Natural killer cell (primary cell): ENCODE results near the gene DPH3. TPM values are rescaled to one million over a fixed set of nuclear protein-coding genes. Genes with fewer than 3 reads are reported as not detected.

Source experiments
- ATAC-seq, 3 donors: fragments of 150-1000 bp in 2 of 3; fragments of 200-7000 bp in 1 of 3; cut with Tn5 transposase; 1 replicate in 1 of 3; 2 replicates in 2 of 3; pipeline ENCODE4 v1.10.0; 2021; ENCODE audit warnings: mild to moderate bottlenecking in 2 of 3, moderate library complexity in 2 of 3
- DNase-seq, 2 donors: peaks; one replicate each; pipeline versions ENCODE4 v3.0.0 to v3.0.0-alpha.2; 2013 to 2021; ENCODE audit warnings: mixed read lengths in 1 of 2
- H3K27ac ChIP-seq: one replicate; pipeline ENCODE4 v1.5.1; 2013; ENCODE audit warnings: mild to moderate bottlenecking, low read length
- H3K27me3 ChIP-seq: one replicate; pipeline ENCODE4 v1.6.1; 2013; ENCODE audit warnings: low read length; ENCODE audit not compliant: control insufficient read depth, insufficient read depth
- H3K36me3 ChIP-seq: one replicate; pipeline ENCODE4 v1.6.1; 2013; ENCODE audit warnings: low read length; ENCODE audit not compliant: control insufficient read depth, insufficient read depth
- H3K4me1 ChIP-seq: one replicate; pipeline ENCODE4 v1.6.1; 2013; ENCODE audit warnings: low read length; ENCODE audit not compliant: control insufficient read depth, insufficient read depth
- H3K4me3 ChIP-seq: one replicate; pipeline ENCODE4 v1.5.1; 2013; ENCODE audit warnings: low read length
- H3K9me3 ChIP-seq: one replicate; pipeline ENCODE4 v1.6.1; 2013; ENCODE audit warnings: low read length; ENCODE audit not compliant: control insufficient read depth, insufficient read depth
- H3K27ac Mint-ChIP-seq, 2 donors: one replicate each; pipeline ENCODE4 v1.8.0; 2022; ENCODE audit warnings: mild to moderate bottlenecking in 2 of 2, mixed read lengths in 2 of 2, moderate library complexity in 1 of 2
- H3K27me3 Mint-ChIP-seq, 2 donors: one replicate each; pipeline ENCODE4 v1.8.0; 2022; ENCODE audit warnings: low read depth in 2 of 2, mixed read lengths in 2 of 2
- H3K36me3 Mint-ChIP-seq: one replicate; pipeline ENCODE4 v1.8.0; 2022; ENCODE audit warnings: mixed read lengths
- H3K4me1 Mint-ChIP-seq, 2 donors: one replicate each; pipeline ENCODE4 v1.8.0; 2022; ENCODE audit warnings: mixed read lengths in 2 of 2
- H3K4me3 Mint-ChIP-seq: one replicate; pipeline ENCODE4 v1.8.0; 2022; ENCODE audit warnings: mild to moderate bottlenecking, moderate library complexity, mixed read lengths
- H3K9me3 Mint-ChIP-seq, 2 donors: one replicate each; pipeline ENCODE4 v1.8.0; 2022; ENCODE audit warnings: mixed read lengths in 2 of 2
- WGBS: methylation state at CpG from one replicate; pipeline ENCODE4 v1.1.7; 2013; ENCODE audit warnings: missing lambda C conversion rate; ENCODE audit not compliant: insufficient coverage; 5-methylcytosine and 5-hydroxymethylcytosine counted together
- intact Hi-C: fragments of 100-400 bp; cut with micrococcal nuclease; formaldehyde crosslinking; loops from one replicate; pipeline ENCODE4 v1.14.2; 2022
- total RNA-seq, 4 donors: library from RNA; stranded (reverse); fragments of 120-200 nt in 1 of 4; gene quantifications; one replicate each; pipeline versions ENCODE4 v1.2.3 to v1.2.4, GENCODE V29; 2013 to 2022
- TF ChIP-seq, protein P1 (sequence below): fragments of 200-600 bp; IDR thresholded peaks from one replicate; pipeline ENCODE4 v1.8.0; 2022; ENCODE audit warnings: antibody characterized with exemption

The DPH3 gene
- total RNA-seq, 3 donors from 2014 or later (not counting 1 experiment from before 2014, with no cell fraction given): 20.4 to 27.3 (median 22.8) TPM

- peaks cover 6% of the 10 kb centered on the region in 2 donors for H3K4me1 Mint-ChIP-seq
- TF ChIP-seq, protein P1, sequence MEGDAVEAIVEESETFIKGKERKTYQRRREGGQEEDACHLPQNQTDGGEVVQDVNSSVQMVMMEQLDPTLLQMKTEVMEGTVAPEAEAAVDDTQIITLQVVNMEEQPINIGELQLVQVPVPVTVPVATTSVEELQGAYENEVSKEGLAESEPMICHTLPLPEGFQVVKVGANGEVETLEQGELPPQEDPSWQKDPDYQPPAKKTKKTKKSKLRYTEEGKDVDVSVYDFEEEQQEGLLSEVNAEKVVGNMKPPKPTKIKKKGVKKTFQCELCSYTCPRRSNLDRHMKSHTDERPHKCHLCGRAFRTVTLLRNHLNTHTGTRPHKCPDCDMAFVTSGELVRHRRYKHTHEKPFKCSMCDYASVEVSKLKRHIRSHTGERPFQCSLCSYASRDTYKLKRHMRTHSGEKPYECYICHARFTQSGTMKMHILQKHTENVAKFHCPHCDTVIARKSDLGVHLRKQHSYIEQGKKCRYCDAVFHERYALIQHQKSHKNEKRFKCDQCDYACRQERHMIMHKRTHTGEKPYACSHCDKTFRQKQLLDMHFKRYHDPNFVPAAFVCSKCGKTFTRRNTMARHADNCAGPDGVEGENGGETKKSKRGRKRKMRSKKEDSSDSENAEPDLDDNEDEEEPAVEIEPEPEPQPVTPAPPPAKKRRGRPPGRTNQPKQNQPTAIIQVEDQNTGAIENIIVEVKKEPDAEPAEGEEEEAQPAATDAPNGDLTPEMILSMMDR: no peak
Measured at GRCh38 chr3:16260046-16260445, 4.7 kb downstream of the DPH3 start.

GRCh38 chr3:16258866-16259265, 5.9 kb downstream of the DPH3 start:
- no peak for DNase-seq
- Histone ChIP-seq H3K36me3 (peaks cover 27% of the 10 kb centered on the region), H3K27me3 (no peaks in the 10 kb centered on the region), H3K4me1 (peaks cover under 1% of the 10 kb centered on the region), H3K9me3 (no peaks in the 10 kb centered on the region), H3K4me3 (no peak overlapping the region), H3K27ac (no peak overlapping the region)
- no peaks in the 10 kb centered on the region for H3K27me3 Mint-ChIP-seq
- H3K36me3 Mint-ChIP-seq: peaks cover 6% of the 10 kb centered on the region
- H3K4me3 Mint-ChIP-seq: no peak overlapping the region
- TF ChIP-seq, protein P1: no peak
- 44% methylated on average over 1 of the region's 1 CpG for WGBS
- intact Hi-C loops: no loop called here
- no peak overlapping the region for H3K27ac Mint-ChIP-seq
- no peak for ATAC-seq
- no peaks in the 10 kb centered on the region for H3K9me3 Mint-ChIP-seq
- peaks cover 1% of the 10 kb centered on the region in 2 donors for H3K4me1 Mint-ChIP-seq

More at GRCh38 chr3:16260046-16260445, 4.7 kb downstream of the DPH3 start:
- intact Hi-C loops: loop anchor here (10.0 kb wide), 1 partner anchor 975 kb away; no protein-coding TSS in a partner anchor
- no peak for DNase-seq
- Histone ChIP-seq H3K27ac (no peak overlapping the region), H3K4me3 (no peak overlapping the region), H3K9me3 (no peaks in the 10 kb centered on the region), H3K4me1 (peaks cover 7% of the 10 kb centered on the region), H3K27me3 (no peaks in the 10 kb centered on the region), H3K36me3 (peaks cover 27% of the 10 kb centered on the region)
- H3K27ac Mint-ChIP-seq: no peak overlapping the region
- H3K4me3 Mint-ChIP-seq: no peak overlapping the region
- peaks cover 6% of the 10 kb centered on the region for H3K36me3 Mint-ChIP-seq
- H3K27me3 Mint-ChIP-seq: no peaks in the 10 kb centered on the region
- H3K9me3 Mint-ChIP-seq: no peaks in the 10 kb centered on the region
- no peak for ATAC-seq
- WGBS: 91% methylated on average over 1 of the region's 1 CpG

DNA sequence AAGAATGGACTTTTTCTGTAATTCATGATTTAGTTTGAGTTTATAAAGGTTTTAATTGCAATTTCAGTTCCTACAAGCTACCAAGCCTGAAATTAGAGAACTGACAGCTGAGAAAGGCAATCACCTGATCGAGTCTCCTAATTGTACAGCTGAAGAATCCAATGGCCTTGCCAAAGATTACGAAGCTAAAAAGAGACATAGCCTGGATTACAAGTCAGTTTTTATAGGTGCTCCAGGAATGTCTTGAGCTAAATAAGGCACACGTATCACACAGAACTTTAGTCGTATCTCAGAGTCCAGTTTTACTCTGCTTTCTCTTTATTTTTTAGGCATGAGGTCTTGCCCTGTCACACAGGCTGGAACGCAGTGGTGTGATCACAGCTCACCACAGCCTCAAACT, 6.6 kb downstream of the DPH3 start:
- 85% methylated on average over 5 of the region's 5 CpGs for WGBS
- Histone ChIP-seq H3K4me1 (no peaks in the 10 kb centered on the region), H3K27ac (no peak overlapping the region), H3K4me3 (no peak overlapping the region), H3K36me3 (peaks cover 27% of the 10 kb centered on the region), H3K9me3 (no peaks in the 10 kb centered on the region), H3K27me3 (no peaks in the 10 kb centered on the region)
- no peaks in the 10 kb centered on the region for H3K9me3 Mint-ChIP-seq
- peaks cover 6% of the 10 kb centered on the region for H3K36me3 Mint-ChIP-seq
- ATAC-seq: no peak
- intact Hi-C loops: no loop called here
- no peaks in the 10 kb centered on the region for H3K4me1 Mint-ChIP-seq
- no peak for DNase-seq
- TF ChIP-seq, protein P1: no peak
- no peaks in the 10 kb centered on the region for H3K27me3 Mint-ChIP-seq
- H3K4me3 Mint-ChIP-seq: no peak overlapping the region
- H3K27ac Mint-ChIP-seq: no peak overlapping the region

GRCh38 chr3:16257309-16257708, 7.4 kb downstream of the DPH3 start:
- Histone ChIP-seq H3K36me3 (peaks cover 27% of the 10 kb centered on the region), H3K27me3 (no peaks in the 10 kb centered on the region), H3K9me3 (no peaks in the 10 kb centered on the region), H3K27ac (no peak overlapping the region), H3K4me1 (no peaks in the 10 kb centered on the region), H3K4me3 (no peak overlapping the region)
- intact Hi-C loops: no loop called here
- ATAC-seq: no peak
- TF ChIP-seq, protein P1: no peak
- no peaks in the 10 kb centered on the region for H3K9me3 Mint-ChIP-seq
- H3K36me3 Mint-ChIP-seq: peaks cover 6% of the 10 kb centered on the region
- H3K4me1 Mint-ChIP-seq: no peaks in the 10 kb centered on the region
- WGBS: 85% methylated on average over 2 of the region's 2 CpGs
- H3K27me3 Mint-ChIP-seq: no peaks in the 10 kb centered on the region
- no peak overlapping the region for H3K27ac Mint-ChIP-seq
- no peak overlapping the region for H3K4me3 Mint-ChIP-seq
- no peak for DNase-seq
